Measurements from ENCODE around the gene HSPA14. TPM values are rescaled to one million over a fixed set of nuclear protein-coding genes. Genes with fewer than 3 reads are reported as not detected.

HSPA14 gene
- polyA plus RNA-seq, 2 of the 4 experiments (the other 2 are of a cell fraction) = 34.2 to 45.7 TPM

DNA sequence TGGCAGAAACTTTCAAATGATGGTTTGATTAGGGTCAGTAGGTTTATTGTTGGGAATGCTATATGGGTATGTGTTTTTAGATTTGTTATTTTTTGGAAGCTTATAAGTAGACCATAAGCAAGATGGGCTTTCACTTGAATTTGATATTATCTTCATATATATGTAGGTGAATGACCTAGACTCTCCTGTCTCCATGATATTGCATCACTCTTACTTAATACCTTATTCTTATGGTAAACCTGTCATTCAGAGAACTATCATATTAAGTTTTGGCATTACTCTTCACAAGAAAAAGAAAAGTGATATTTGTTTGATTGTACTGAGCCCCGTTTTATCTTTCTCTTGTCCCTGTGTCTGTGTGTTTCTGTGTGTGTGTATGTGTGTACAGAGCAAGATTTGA lies 17.3 kb downstream of the HSPA14 start:
- H3K4me3 ChIP-seq = no peak overlapping the region
- DNase-seq (ENCODE audit: low read depth in 1 of 2, low spot score in 1 of 2) (no peak), FAIRE-seq (peak; percentile 43), ATAC-seq (no peak)
- 0 out of 3 replicates have a peak, but pooled peaks cover 4% of the 10 kb centered on the region for H3K4me1 ChIP-seq
- H3K9me3 ChIP-seq = no peaks in the 10 kb centered on the region
- H3K27ac ChIP-seq = no peak overlapping the region
- WGBS (ENCODE audit: missing lambda C conversion rate) = 91% methylated on average over 1 of the region's 1 CpG
- no peak overlapping the region for H3K4me2 ChIP-seq
- CTCF ChIA-PET = no interaction called here
- TF ChIP-seq RARB (CRISPR knock-in tag; IDR thresholded peaks at IDR 0.05) (no peak), ZC3H11A (IDR thresholded peaks at IDR 0.05) (no peak), NFE2L2 (conservative IDR thresholded peaks at IDR 0.05; ENCODE audit: low read length) (no peak), CHD4 (IDR thresholded peaks at IDR 0.05; ENCODE audit: borderline replicate concordance) (no peak)
- POLR2A ChIA-PET = no interaction called here

GRCh38 chr10:14858338-14858960 lies 20.3 kb downstream of the HSPA14 start:
- no peak for ATAC-seq
- ChIA-PET CTCF (interaction anchor here (0.8 to 1.6 kb wide), 3 partner anchors 12 to 17 kb away, joined by 3 to 4 read pairs (median 3); no protein-coding TSS in a partner anchor), POLR2A (no interaction called here)

More at GRCh38 chr10:14858338-14858960, 20.3 kb downstream of the HSPA14 start:
- no peak overlapping the region for H3K4me2 ChIP-seq
- WGBS (ENCODE audit: missing lambda C conversion rate) = 88% methylated on average over 6 of the region's 6 CpGs
- peaks cover 10% of the 10 kb centered on the region; the same call in 2 of the 3 replicates for H3K4me1 ChIP-seq
- no peak for TF ChIP-seq CHD4 (IDR thresholded peaks at IDR 0.05; ENCODE audit: borderline replicate concordance)
- no peak for TF ChIP-seq HEYL (CRISPR knock-in tag; IDR thresholded peaks at IDR 0.05)
- TF ChIP-seq HDAC2 (IDR thresholded peaks at IDR 0.05) = no peak
- TF ChIP-seq, protein P1, sequence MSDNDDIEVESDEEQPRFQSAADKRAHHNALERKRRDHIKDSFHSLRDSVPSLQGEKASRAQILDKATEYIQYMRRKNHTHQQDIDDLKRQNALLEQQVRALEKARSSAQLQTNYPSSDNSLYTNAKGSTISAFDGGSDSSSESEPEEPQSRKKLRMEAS (IDR thresholded peaks at IDR 0.05) = no peak
- TF ChIP-seq, protein P2, sequence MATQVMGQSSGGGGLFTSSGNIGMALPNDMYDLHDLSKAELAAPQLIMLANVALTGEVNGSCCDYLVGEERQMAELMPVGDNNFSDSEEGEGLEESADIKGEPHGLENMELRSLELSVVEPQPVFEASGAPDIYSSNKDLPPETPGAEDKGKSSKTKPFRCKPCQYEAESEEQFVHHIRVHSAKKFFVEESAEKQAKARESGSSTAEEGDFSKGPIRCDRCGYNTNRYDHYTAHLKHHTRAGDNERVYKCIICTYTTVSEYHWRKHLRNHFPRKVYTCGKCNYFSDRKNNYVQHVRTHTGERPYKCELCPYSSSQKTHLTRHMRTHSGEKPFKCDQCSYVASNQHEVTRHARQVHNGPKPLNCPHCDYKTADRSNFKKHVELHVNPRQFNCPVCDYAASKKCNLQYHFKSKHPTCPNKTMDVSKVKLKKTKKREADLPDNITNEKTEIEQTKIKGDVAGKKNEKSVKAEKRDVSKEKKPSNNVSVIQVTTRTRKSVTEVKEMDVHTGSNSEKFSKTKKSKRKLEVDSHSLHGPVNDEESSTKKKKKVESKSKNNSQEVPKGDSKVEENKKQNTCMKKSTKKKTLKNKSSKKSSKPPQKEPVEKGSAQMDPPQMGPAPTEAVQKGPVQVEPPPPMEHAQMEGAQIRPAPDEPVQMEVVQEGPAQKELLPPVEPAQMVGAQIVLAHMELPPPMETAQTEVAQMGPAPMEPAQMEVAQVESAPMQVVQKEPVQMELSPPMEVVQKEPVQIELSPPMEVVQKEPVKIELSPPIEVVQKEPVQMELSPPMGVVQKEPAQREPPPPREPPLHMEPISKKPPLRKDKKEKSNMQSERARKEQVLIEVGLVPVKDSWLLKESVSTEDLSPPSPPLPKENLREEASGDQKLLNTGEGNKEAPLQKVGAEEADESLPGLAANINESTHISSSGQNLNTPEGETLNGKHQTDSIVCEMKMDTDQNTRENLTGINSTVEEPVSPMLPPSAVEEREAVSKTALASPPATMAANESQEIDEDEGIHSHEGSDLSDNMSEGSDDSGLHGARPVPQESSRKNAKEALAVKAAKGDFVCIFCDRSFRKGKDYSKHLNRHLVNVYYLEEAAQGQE (IDR thresholded peaks at IDR 0.05) = no peak
- no peak for TF ChIP-seq POLR2A (IDR thresholded peaks at IDR 0.05; ENCODE audit: low read length)
- TF ChIP-seq, protein P3, sequence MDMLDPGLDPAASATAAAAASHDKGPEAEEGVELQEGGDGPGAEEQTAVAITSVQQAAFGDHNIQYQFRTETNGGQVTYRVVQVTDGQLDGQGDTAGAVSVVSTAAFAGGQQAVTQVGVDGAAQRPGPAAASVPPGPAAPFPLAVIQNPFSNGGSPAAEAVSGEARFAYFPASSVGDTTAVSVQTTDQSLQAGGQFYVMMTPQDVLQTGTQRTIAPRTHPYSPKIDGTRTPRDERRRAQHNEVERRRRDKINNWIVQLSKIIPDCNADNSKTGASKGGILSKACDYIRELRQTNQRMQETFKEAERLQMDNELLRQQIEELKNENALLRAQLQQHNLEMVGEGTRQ (IDR thresholded peaks at IDR 0.05) = no peak
- no peak for TF ChIP-seq EHMT2 (IDR thresholded peaks at IDR 0.05; ENCODE audit: low read depth)
- no peak for TF ChIP-seq CTCF (IDR thresholded peaks at IDR 0.05)
- no peak for TF ChIP-seq RCOR1 (IDR thresholded peaks at IDR 0.05; ENCODE audit: low read depth, low read length)
- no peak for TF ChIP-seq TFCP2L1 (CRISPR knock-in tag; IDR thresholded peaks at IDR 0.05)
- TF ChIP-seq FOXS1 (CRISPR knock-in tag; IDR thresholded peaks at IDR 0.05) = no peak
- TF ChIP-seq ZFP36 (IDR thresholded peaks at IDR 0.05; ENCODE audit: borderline replicate concordance, partially characterized antibody) = no peak
- no peak for TF ChIP-seq ESRRA (IDR thresholded peaks at IDR 0.05; ENCODE audit: borderline replicate concordance, low read length)
- TF ChIP-seq MAFK (IDR thresholded peaks at IDR 0.05; ENCODE audit: partially characterized antibody) = no peak
- TF ChIP-seq MAZ (IDR thresholded peaks at IDR 0.05; ENCODE audit: borderline replicate concordance, low read depth, low read length) = no peak
- no peaks in the 10 kb centered on the region for H3K9me3 ChIP-seq
- H3K27ac ChIP-seq = no peak overlapping the region
- DNase-seq (ENCODE audit: low read depth in 1 of 2, low spot score in 1 of 2) (no peak), FAIRE-seq (no peak)
- H3K4me3 ChIP-seq = no peak overlapping the region
